ENCODE data around the gene USH2A. TPM values are rescaled to one million over a fixed set of nuclear protein-coding genes. Genes with fewer than 3 reads are reported as not detected.
"Not testable (repeated sequence)": the region's sequence is repeated elsewhere in the genome, so short reads cannot be mapped to it uniquely, and the experiment has no call there.

Gene USH2A
- total RNA-seq, 1 donor: under 0.01 TPM

DNA sequence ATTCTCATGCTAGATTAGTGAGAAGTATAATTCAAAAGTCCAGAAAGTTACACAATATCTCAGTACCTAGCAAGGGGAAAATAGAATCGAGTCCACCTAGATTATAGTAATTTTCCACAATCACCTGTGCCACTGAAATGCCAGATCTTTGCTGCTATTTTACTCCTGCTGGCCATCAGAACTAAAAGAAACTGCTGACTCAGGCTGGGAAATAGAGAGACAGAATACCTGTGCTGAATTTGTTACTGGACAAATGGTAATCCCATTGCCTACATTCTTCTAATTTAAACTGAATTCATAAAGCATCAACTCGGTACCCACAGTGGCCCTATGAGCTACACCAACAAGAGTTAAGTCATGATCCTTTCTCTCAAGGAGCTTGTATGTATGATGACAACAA is 55.0 kb downstream of the USH2A start:
- no peak overlapping the region for H3K4me3 ChIP-seq (ENCODE audit: low read depth, low read length)
- no peak for DNase-seq (ENCODE audit: low read depth)
- TF ChIP-seq, protein P1, sequence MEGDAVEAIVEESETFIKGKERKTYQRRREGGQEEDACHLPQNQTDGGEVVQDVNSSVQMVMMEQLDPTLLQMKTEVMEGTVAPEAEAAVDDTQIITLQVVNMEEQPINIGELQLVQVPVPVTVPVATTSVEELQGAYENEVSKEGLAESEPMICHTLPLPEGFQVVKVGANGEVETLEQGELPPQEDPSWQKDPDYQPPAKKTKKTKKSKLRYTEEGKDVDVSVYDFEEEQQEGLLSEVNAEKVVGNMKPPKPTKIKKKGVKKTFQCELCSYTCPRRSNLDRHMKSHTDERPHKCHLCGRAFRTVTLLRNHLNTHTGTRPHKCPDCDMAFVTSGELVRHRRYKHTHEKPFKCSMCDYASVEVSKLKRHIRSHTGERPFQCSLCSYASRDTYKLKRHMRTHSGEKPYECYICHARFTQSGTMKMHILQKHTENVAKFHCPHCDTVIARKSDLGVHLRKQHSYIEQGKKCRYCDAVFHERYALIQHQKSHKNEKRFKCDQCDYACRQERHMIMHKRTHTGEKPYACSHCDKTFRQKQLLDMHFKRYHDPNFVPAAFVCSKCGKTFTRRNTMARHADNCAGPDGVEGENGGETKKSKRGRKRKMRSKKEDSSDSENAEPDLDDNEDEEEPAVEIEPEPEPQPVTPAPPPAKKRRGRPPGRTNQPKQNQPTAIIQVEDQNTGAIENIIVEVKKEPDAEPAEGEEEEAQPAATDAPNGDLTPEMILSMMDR (IDR thresholded peaks at IDR 0.05; ENCODE audit: insufficient read depth, low read depth, low read length): no peak

DNA sequence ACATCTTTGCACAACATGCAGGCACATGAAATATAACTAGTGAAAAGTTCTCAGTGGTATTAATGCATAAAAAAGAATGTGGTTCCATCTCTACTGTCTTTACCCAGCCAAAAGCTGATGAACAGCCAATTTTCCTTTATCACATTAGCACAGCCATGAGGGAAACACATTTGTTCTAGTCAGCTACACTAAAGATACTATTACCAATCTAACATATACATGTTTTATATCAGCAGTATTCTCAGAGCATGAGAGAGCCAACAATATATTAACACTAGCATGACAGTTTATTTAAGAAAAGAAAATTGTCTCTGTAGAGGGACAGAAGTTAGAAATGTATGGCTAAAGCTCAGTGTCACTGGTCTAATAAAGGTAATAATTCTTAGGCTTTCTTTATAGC is 56.3 kb downstream of the USH2A start:
- DNase-seq (ENCODE audit: low read depth): no peak
- TF ChIP-seq, protein P1 (IDR thresholded peaks at IDR 0.05; ENCODE audit: insufficient read depth, low read depth, low read length): no peak
- no peak overlapping the region for H3K4me3 ChIP-seq (ENCODE audit: low read depth, low read length)

DNA sequence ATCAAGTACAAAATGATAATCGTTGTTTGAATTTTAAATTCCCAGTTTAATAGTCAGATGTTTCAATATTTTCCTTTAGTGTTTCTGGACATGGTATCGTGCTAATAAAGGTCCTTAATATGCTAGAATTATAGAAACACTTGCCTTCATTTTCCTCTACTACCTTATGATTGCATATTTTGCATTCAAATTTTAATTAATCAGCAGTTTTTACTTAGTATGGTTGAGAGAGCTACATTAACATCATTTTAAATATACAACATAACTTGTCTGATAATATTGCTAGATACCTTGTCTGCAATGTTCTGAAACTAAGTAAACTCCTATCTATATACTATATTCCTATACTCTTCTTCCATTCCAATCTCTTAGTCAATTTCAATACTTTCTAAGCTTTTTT is 66.3 kb downstream of the USH2A start:
- DNase-seq (ENCODE audit: low read depth): no peak
- H3K4me3 ChIP-seq (ENCODE audit: low read depth, low read length): no peak overlapping the region
- TF ChIP-seq, protein P1 (IDR thresholded peaks at IDR 0.05; ENCODE audit: insufficient read depth, low read depth, low read length): no peak

DNA sequence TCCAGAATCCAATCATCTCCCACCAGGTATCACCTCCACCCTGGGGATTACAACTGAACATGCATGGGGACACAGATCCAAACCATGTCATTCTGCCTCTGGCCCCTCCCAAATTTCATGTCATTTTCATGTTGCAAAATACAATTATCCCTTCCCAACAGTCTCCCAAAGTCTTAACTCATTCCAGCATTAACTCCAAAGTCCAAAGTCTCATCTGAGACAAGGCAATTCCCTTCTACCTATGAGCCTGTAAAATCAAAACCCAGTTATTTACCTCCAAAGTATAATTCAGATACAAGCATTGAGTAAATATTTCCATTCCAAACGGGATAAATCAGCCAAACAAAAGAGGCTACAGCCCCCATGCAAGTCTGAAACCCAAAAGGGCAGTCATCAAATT is 73.1 kb downstream of the USH2A start:
- TF ChIP-seq, protein P1 (IDR thresholded peaks at IDR 0.05; ENCODE audit: insufficient read depth, low read depth, low read length): no peak
- H3K4me3 ChIP-seq (ENCODE audit: low read depth, low read length): no peak overlapping the region
- no peak for DNase-seq (ENCODE audit: low read depth)

DNA sequence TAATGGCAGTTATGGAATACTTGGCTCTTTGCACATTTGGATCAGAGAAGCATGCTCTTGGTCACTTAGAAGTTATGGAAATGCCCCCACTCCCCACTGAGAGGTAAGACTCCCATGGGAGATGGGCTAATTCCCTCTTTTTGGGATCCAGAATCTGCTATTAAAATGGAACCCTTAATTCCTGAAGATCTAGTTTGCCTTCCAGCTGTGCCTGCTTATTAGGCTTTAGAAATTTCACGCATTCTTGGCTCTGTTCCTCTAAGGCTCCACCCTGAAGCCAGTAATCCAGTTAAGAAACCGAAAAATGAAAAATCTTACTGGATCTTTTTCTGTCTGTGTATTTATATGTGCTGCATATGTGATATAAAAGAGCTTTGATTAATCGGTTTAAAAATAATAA is 76.7 kb downstream of the USH2A start:
- DNase-seq (ENCODE audit: low read depth): no peak
- H3K4me3 ChIP-seq (ENCODE audit: low read depth, low read length): no peak overlapping the region
- TF ChIP-seq, protein P1 (IDR thresholded peaks at IDR 0.05; ENCODE audit: insufficient read depth, low read depth, low read length): no peak

DNA sequence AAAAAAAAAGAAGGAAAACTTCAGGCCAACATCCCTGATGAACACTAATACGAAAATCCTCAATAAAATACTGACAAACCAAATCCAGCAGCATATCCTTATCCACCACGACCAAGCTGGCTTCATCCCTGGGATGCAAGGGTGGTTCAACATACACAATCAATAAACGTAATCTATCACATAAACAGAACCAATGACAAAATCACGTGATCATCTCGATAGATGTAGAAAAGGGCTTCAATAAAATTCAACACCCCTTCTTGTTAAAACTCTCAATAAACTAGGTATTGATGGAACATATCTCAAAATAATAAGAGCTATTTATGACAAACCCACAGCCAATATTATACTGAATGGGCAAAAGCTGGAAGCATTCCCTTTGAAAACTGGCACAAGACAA is 82.7 kb downstream of the USH2A start:
- H3K4me3 ChIP-seq (ENCODE audit: low read depth, low read length); DNase-seq (ENCODE audit: low read depth): not testable (repeated sequence)

DNA sequence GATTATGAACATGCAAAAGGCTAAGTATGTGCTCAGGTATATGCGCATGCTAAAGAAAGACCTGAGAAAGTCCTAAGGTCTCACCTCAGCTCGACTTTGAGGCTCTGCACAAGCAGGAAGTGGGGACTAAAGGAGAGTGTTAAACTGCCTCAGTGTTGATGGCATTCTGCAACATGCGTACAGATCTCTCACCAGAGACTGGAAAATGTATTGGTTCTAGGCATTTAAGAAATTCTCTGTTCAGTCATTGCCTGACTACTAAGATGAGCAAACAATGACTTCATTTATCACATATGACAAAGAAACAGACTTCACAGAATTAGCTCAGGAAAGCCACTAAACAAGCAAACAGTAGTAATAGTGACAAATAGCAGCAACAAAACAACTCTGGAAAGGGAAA is 90.8 kb downstream of the USH2A start:
- TF ChIP-seq, protein P1 (IDR thresholded peaks at IDR 0.05; ENCODE audit: insufficient read depth, low read depth, low read length): no peak
- no peak for DNase-seq (ENCODE audit: low read depth)

More for the DNA sequence above, 90.8 kb downstream of the USH2A start:
- no peak overlapping the region for H3K4me3 ChIP-seq (ENCODE audit: low read depth, low read length)
